Upper lobe of left lung (tissue), 6 donors: ENCODE data around the gene PNPLA7. TPM values are rescaled to one million over a fixed set of nuclear protein-coding genes. Genes with fewer than 3 reads are reported as not detected.
"Not testable (repeated sequence)": the region's sequence is repeated elsewhere in the genome, so short reads cannot be mapped to it uniquely, and the experiment has no call there.

ENCODE experiments used
- ATAC-seq, 2 donors: fragments of 200-7000 bp; cut with Tn5 transposase; one replicate each; pipeline ENCODE4 v1.9.1; 2022; ENCODE audit warnings: mild to moderate bottlenecking in 2 of 2, moderate library complexity in 2 of 2; ENCODE audit not compliant: low FRiP score in 2 of 2
- DNase-seq, 2 donors: peaks; one replicate each; pipeline ENCODE4 v3.0.0-alpha.2; 2019 to 2020
- H3K27ac ChIP-seq, 4 donors: fragments of 200-600 bp; sonication (generic); one replicate each; pipeline ENCODE4 v1.5.1; 2016 to 2019
- H3K27me3 ChIP-seq, 4 donors: fragments of 200-600 bp; sonication (generic); one replicate each; pipeline ENCODE4 v1.5.1; 2017 to 2019
- H3K36me3 ChIP-seq, 4 donors: fragments of 200-600 bp; sonication (generic); one replicate each; pipeline ENCODE4 v1.5.1; 2016 to 2019
- H3K4me1 ChIP-seq, 4 donors: fragments of 200-600 bp; sonication (generic); one replicate each; pipeline ENCODE4 v1.5.1; 2018 to 2019
- H3K4me3 ChIP-seq, 4 donors: fragments of 200-600 bp; sonication (generic); one replicate each; pipeline ENCODE4 v1.5.1; 2017 to 2019; ENCODE audit warnings: mild to moderate bottlenecking in 2 of 4, moderate library complexity in 1 of 4
- H3K9me3 ChIP-seq, 4 donors: fragments of 200-600 bp; sonication (generic); one replicate each; pipeline ENCODE4 v1.5.1; 2018 to 2019
- CTCF ChIP-seq, 6 experiments: fragments of 450-650 bp in 4 of 6; fragments of 200-600 bp in 2 of 6; sonication (generic) in 2 of 6; IDR thresholded peaks; one replicate each; pipeline ENCODE4 v1.5.1; 2016 to 2019; ENCODE audit warnings: antibody characterized with exemption in 6 of 6
- EP300 ChIP-seq, 4 donors: sonication (generic); formaldehyde crosslinking; IDR thresholded peaks; one replicate each; pipeline ENCODE4 v1.5.1; 2017; ENCODE audit warnings: antibody characterized with exemption in 4 of 4, control low read depth in 2 of 4
- POLR2A ChIP-seq, 4 donors: fragments of 450-650 bp; IDR thresholded peaks; one replicate each; pipeline ENCODE4 v1.5.1; 2016 to 2017; ENCODE audit warnings: antibody characterized with exemption in 4 of 4, mild to moderate bottlenecking in 2 of 4
- POLR2AphosphoS5 ChIP-seq, 2 donors: sonication (generic); formaldehyde crosslinking; IDR thresholded peaks; one replicate each; pipeline ENCODE4 v1.5.1; 2017; ENCODE audit warnings: antibody characterized with exemption in 2 of 2
- WGBS, 2 donors: methylation state at CpG; one replicate each; pipeline ENCODE4 v1.1.5; 2017 to 2018; 5-methylcytosine and 5-hydroxymethylcytosine counted together
- total RNA-seq, 6 donors: library from RNA; depleted of rRNA in 4 of 6; stranded (reverse); fragments of >200 nt in 4 of 6; gene quantifications; one replicate each; pipeline versions ENCODE4 v1.1.0 to v1.2.1, GENCODE V29; 2016 to 2021
- donor health status: DM: no; HTN: no; CAD: no; lungs with moderate emphysema.
- donor health status: DM: no; HTN: yes; CAD: no; lungs with severe emphysema.

PNPLA7 gene
- total RNA-seq, 6 donors from 2014 or later: 6.0 to 104 (median 14.0) TPM

DNA sequence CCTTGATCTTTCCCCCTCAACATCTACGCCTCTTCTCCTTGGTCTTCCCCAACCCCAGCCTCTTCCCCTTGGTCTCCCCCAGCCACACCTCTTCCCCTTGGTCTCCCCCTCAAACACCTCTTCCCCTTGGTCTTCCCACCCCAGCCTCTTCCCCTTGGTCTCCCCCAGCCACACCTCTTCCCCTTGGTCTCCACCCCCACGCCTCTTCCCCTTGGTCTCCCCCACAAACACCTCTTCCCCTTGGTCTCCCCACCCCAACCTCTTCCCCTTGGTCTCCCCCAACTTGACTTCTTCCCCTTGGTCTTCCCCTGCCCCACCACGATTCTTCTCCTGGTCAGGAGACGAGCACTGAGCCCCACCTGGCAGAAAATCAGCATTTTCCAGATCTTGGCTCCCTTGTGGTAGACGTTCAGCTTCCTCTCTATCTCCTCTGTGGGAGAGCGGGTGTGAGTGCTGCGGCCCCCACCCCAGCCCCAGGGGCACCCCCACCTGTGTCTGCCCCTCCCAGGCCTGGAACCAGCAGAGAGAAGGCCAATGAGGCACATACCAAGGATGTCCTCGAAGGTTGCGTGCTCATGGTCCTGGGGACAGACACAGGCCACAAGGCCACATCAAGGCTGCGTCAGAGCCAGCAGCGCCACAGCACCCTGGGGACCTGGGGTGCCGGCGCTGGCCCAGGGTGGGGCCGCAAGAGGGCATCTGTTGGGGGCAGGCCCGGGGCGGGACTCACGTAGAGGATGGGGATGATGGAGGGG is 98.0 kb downstream of the PNPLA7 start:
- Histone ChIP-seq H3K27me3 (no peaks in the 10 kb centered on the region), H3K9me3 (no peaks in the 10 kb centered on the region), H3K4me1 (peaks cover 10 to 22% (median 19%) of the 10 kb centered on the region in 4 donors), H3K4me3 (no peak overlapping the region), H3K27ac (no peak overlapping the region), H3K36me3 (peaks cover 0 to 23% (median 10%) of the 10 kb centered on the region in 4 donors)
- DNase-seq: peak in 1 of 2 donors; percentile 82
- no peak for ATAC-seq
- TF ChIP-seq POLR2AphosphoS5 (IDR thresholded peaks at IDR 0.05) (no peak), POLR2A (IDR thresholded peaks at IDR 0.05) (no peak), EP300 (IDR thresholded peaks at IDR 0.05) (no peak), CTCF (IDR thresholded peaks at IDR 0.05) (no peak)
- 84 to 87% methylated on average over 12 to 16 of the region's 17 CpGs for WGBS, 2 donors

DNA sequence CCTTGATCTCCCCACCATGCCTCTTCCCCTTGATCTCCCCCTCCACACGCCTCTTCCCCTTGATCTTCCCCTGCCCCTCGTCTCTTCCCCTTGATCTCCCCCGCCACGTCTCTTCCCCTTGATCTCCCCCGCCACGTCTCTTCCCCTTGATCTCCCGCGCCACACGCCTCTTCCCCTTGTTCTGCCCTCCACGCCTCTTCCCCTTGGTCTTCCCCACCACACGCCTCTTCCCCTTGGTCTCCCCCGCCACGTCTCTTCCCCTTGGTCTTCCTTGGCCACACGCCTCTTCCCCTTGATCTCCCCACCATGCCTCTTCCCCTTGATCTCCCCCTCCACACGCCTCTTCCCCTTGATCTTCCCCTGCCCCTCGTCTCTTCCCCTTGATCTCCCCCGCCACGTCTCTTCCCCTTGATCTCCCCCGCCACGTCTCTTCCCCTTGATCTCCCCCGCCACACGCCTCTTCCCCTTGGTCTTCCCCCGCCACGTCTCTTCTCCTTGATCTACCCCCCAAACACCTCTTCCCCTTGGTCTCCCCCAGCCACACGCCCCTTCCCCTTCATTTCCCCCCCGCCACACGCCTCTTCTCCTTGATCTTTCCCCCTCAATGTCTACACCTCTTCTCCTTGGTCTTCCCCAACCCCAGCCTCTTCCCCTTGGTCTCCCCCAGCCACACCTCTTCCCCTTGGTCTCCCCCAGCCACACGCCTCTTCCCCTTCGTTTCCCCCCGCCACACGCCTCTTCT is 98.8 kb downstream of the PNPLA7 start:
- not testable (repeated sequence) for H3K9me3 ChIP-seq, DNase-seq, H3K27ac ChIP-seq, H3K4me3 ChIP-seq, ATAC-seq, H3K27me3 ChIP-seq
- H3K4me1 ChIP-seq: peaks cover 10 to 22% (median 19%) of the 10 kb centered on the region in 4 donors
- peaks cover 0 to 23% (median 10%) of the 10 kb centered on the region in 4 donors for H3K36me3 ChIP-seq
- 60 to 76% methylated on average over 1 to 17 of the region's 31 CpGs for WGBS, 2 donors

- H3K27me3 ChIP-seq, H3K27ac ChIP-seq, H3K4me3 ChIP-seq, ATAC-seq, H3K9me3 ChIP-seq, DNase-seq: not testable (repeated sequence)
- Histone ChIP-seq H3K4me1 (peaks cover 10 to 22% (median 19%) of the 10 kb centered on the region in 4 donors), H3K36me3 (peaks cover 0 to 23% (median 10%) of the 10 kb centered on the region in 4 donors)
- 83% methylated on average over 22 of the region's 24 CpGs; no CpG with 5 or more reads in 1 of the 2 donors for WGBS, 2 donors
Observed at GRCh38 chr9:137450539-137451222, 99.5 kb downstream of the PNPLA7 start.

DNA sequence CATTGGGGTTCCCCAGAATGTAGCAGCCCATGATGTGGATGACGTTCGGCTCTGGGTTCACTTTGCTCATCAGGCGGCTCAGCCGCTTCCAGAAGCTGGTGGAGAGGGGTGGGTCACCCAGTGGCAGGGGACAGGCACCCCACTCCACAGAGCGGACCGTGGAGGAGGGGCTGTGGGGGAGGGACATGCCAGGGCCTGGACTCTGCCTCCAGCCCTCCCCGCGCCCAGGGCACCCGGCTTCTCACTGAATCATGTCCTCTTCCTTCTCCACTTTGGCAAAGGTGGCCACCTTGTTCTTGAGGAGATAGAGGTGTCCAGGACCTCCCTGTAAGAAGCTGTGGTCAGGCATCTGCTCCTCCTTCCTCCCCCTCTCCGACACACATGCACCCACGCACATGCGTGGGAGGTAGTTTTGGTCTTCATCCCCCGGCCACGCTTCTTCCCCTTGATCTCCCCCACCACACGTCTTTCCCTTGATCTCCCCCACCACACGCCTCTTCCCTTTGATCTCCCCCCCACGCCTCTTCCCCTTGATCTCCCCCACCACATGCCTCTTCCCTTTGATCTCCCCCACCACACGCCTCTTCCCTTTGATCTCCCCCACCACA is 100.2 kb downstream of the PNPLA7 start:
- Histone ChIP-seq H3K27ac (no peak overlapping the region), H3K9me3 (no peaks in the 10 kb centered on the region), H3K4me1 (peaks cover 14 to 26% (median 23%) of the 10 kb centered on the region in 4 donors), H3K27me3 (no peaks in the 10 kb centered on the region), H3K4me3 (no peak overlapping the region), H3K36me3 (peaks cover 0 to 23% (median 10%) of the 10 kb centered on the region in 4 donors)
- TF ChIP-seq CTCF (IDR thresholded peaks at IDR 0.05): no peak
- TF ChIP-seq POLR2AphosphoS5 (IDR thresholded peaks at IDR 0.05): no peak
- no peak for TF ChIP-seq POLR2A (IDR thresholded peaks at IDR 0.05)
- TF ChIP-seq EP300 (IDR thresholded peaks at IDR 0.05): no peak
- 85 to 91% methylated on average over 16 to 17 of the region's 18 CpGs for WGBS, 2 donors
- DNase-seq (peak in 1 of 2 donors; percentile 62), ATAC-seq (no peak)

DNA sequence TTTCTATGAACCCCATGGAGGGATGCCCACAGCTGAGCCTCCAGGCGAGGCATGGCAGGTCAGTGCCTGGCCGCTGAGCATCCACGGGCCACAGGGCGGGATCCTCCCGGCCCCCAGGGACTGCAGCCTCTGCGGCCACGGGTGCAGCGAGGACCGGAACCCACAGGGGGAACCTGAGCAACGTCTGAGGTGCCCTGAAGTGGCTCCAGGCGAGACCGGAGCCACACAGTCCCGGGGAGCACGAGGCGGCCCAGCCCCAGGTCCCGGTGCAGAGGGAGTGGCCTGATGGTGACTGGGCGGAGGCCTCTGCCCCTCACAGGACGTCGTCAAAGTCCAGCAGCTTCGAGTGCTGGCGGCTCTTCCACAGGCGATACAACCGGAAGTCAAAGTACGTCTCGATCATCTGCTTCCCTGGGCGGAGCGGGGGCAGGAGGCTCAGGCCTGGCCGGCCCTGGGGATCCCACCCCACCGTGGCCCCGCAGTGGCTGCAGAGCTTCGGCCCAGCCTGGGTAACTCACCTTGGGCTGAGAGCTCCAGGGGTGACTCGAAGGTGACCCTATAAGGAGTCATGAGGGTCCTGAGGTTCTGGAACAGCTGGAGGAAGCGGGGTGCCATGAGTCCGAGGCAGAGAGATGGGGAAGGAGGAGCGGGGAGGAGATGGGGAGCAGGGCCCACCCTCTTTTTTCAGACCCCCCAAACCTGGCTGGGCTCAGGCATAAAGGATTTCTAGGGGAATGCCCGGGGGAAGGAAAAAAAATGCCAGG is 100.9 kb downstream of the PNPLA7 start:
- ATAC-seq (no peak), DNase-seq (peak in 1 of 2 donors; percentile 69)
- Histone ChIP-seq H3K4me1 (peaks cover 9 to 21% (median 17%) of the 10 kb centered on the region in 4 donors), H3K9me3 (no peaks in the 10 kb centered on the region), H3K4me3 (no peak overlapping the region), H3K27ac (no peak overlapping the region), H3K27me3 (no peaks in the 10 kb centered on the region), H3K36me3 (peaks cover 0 to 23% (median 10%) of the 10 kb centered on the region in 4 donors)
- 90 to 92% methylated on average over 21 to 36 of the region's 36 CpGs for WGBS, 2 donors
- TF ChIP-seq POLR2AphosphoS5 (IDR thresholded peaks at IDR 0.05): no peak
- no peak for TF ChIP-seq POLR2A (IDR thresholded peaks at IDR 0.05)
- TF ChIP-seq EP300 (IDR thresholded peaks at IDR 0.05): no peak
- no peak for TF ChIP-seq CTCF (IDR thresholded peaks at IDR 0.05)
